GM18867 (cell line): Measurements from ENCODE around the gene RNF217.

Experiments
- ATAC-seq: cut with Tn5 transposase; IDR thresholded peaks from one replicate; pipeline ENCODE4 v1.9.1; 2021; ENCODE audit warnings: mild to moderate bottlenecking, moderate library complexity; ENCODE audit not compliant: unreplicated experiment

The RNF217 gene

DNA sequence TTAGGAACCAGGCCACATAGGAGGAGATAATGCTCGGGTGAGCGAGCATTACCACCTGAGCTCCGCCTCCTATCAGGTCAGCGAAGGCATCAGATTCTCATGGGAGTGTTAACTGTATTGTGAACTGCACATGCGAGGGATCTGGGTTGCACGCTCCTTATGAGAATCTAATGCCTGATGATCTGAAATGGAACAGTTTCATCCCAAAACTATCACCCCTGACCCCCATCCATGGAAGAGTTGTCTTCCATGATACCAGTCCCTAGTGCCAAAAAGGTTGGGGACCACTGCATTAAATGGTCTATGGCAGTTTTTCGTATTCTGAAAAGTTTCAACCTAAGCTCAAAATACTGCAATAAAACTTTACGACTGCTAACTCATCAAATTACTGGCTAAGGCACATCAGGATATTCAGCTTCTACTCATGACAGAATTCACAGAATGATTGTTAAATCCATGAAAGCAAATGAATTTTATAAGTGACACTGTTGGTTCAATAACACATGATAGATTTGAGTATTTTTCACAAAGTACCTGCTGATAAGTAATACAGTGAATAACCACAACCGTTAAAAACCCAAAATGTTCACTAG lies 25.9 kb downstream of the RNF217 start:
- no peak for ATAC-seq

DNA sequence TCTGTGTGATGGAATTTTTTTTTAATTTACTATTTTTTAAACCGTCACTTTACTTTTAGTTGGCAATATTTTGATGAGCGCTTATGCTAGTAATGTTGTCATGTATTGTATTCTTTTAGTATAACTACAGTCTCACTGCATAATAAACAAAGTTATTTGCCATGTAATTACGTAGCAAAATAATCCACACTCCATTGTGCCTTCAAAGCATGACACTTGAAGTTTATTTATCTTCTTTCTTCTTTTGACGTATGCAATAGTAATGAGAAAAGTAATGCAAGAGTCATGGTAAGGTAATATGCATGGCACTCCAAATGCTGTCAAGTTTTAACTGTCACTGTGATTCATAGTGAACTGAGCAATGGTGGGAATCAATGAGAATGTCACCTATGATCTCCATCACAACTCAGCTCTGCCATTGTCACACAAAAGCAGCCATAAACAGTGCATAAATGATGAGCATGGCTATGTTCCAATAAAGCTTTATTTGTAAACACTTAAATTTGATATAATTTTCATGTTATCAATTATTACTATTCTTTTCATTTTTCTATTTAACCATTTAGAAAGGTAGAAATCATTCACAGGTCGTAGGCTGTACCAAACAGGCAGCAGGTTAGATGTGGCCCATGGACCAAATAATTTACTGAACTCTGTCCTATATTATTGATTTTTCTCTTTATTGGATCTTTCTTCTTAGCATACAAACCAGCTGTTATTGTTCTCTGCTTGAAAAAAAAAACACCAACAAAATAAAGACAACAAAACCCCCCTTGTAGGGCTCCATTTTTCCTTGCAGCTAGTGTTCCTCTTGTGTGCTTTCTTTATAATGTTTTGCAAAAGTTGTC lies 27.1 kb downstream of the RNF217 start:
- ATAC-seq, result no peak

DNA sequence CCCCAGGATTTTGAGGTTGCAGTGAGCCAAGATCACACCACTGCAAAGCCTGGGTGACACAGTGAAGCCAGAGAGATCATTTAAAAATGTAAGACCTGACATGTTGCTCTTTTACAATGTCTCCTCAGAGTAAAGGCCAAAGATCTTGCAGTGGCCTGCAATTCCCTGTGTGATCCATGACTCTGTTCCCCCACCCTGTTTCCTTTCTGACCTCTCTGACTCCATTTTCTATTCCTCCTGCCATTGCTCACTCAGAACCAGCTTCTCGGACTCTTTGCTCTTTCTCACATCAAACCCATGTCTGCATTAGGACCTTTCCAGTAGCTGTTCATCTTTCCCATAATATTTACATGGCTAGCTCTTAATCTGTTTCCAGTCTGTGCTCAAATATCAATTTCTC lies 28.8 kb downstream of the RNF217 start:
- ATAC-seq, result no peak

- ATAC-seq, result no peak
Measured at GRCh38 chr6:124991764-124992295, 29.6 kb downstream of the RNF217 start.

- no peak for ATAC-seq
Measured at GRCh38 chr6:124993327-124993726, 31.1 kb downstream of the RNF217 start.

DNA sequence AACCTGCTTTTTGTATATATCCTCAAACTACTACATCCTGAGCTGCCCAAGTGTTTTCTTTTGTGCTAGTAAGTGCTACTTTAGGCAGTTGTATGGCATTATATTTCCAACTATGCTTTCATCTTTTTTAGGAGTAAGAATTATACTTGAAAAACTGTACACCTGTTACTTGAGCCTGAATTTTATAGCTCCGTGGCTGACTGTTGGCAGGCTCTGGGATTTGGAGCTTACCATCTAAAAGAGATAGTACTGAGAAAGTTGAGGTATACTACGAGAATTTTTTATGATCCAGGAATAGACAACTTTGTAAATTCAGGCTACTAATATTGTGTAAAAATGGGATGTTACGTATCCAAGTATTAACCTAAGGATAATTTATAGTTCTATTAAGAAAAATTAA lies 32.4 kb downstream of the RNF217 start:
- no peak for ATAC-seq

DNA sequence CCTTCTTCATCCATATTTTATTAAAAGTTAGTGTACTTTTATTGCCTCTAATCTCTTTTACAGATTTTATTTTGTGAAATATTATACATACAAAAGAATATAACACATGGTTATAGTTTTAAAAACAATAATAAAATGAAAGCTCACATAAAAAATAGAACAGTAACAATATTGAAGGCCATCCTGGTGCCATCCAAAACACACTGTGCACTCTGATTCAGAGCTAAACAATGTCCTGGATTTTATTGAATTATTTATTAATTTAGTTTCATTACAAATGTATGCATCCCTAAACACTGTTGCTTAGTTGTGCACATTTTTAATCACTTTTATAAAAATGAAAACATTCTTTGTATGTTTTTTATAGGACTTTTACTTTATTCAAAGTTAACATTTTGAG lies 32.9 kb downstream of the RNF217 start:
- ATAC-seq, result no peak

- no peak for ATAC-seq
Measured at GRCh38 chr6:124995645-124996325, 33.5 kb downstream of the RNF217 start.

DNA sequence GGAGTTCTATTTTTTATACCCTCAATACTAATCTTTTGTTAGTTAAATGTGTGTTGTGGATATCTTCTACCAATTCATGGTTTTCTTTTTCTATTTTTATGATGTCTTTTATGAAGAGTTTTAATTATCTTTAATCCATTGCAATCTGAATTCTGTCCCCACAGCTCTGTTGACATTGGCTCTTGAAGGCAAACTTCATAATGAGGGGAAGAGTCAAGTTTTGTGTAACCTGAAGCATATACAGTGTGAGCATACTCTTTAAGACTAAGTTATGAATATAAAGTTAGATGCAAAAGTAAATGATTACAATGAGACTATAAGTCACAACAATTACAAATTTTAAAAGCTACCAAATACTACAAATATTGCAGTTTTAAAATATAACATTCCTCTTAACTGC lies 34.2 kb downstream of the RNF217 start:
- ATAC-seq, result no peak

- ATAC-seq, result no peak
Measured at GRCh38 chr6:124997196-124997875, 35.1 kb downstream of the RNF217 start.

DNA sequence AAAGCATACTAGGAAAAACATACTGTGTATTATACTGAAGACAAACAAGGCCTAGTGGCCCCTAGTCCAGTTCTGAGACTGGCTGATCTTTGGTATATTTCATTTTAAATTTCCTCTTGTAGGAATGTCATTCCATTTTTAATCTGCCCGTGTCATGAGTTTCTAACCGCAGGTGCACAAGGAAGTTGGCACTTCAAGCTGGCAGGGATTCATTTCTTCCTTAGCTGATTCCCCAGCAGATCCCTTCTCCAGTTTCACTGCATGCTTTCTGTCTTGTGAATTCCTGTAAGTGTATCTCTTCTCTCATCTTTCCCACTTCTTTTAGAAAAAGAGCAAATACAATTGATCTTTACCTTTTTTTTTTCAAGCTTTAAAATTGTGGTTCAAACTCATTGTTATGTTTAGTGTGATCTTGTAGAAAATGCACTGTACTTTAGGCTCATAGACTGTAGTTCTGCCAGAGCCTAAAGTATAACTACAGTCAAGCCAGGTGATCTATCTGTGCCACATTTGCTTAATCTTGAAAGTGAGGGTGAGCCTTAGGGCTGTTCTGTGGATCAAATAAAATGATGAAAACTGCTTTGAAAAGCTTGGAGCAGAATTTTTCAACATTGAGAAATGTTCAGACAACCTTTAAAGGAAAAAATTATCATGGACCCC lies 37.0 kb downstream of the RNF217 start:
- no peak for ATAC-seq

- no peak for ATAC-seq
Measured at GRCh38 chr6:125001684-125002405, 39.6 kb downstream of the RNF217 start.

- no peak for ATAC-seq
Measured at GRCh38 chr6:125002406-125002741, 40.1 kb downstream of the RNF217 start.

DNA sequence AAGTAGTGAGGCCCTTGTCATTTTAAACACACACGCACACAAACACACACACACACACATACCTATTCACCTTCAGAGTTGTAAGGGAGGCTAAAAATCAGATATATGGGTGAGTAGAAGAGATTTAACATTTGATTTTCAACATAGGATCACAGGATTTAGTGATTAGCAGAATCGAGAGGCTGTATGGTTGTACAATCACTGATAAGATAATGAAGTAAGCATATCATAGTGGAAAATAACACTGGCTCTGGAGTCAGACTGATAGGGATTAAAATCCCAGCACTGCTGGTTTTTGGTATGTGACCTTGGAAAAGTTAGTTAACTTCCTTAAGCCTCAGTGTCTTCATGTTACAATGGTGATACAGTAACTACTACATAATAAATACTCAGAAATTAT lies 40.8 kb downstream of the RNF217 start:
- no peak for ATAC-seq

- ATAC-seq, result no peak
Measured at GRCh38 chr6:125004198-125004597, 42.0 kb downstream of the RNF217 start.

- no peak for ATAC-seq
Measured at GRCh38 chr6:125004797-125005595, 42.8 kb downstream of the RNF217 start.

DNA sequence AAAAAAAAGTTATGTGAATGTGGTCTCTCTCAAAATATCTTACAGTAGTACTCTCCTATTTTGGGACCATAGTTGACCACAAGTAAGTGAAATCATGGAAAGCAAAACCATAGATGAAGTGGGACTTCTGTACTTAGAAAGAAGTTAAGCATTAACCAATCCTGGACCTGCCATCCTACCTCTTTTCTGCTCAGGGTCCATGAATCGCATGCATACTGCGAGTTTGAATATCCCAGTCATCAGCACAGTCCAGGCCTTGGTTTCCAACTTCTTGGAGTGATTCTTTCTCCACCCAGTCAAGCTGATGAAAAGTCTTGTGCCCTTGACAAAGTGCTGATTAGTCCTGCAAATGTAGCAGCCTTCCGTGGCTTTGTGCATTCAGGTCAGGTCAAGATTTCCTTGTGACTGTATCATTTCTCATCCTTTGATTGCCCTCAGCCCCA lies 46.0 kb downstream of the RNF217 start:
- no peak for ATAC-seq

DNA sequence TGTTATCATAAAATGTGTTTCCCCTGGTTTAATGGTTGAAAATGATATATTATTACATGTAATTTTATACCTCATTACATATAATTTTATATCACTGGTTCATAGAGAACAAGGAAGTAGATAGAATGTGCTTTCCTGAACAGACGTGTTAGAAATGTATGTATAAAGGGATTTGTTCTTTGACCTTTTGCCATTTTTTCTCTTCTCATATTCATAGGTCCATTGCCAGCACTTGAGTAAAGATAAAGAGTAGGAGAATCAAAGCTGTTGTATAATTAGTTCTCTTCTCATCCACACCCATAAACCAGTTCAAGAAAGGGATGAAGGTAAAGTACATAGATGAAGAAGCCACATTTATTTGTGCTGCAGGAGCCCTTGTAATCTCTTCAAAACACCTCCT lies 46.7 kb downstream of the RNF217 start:
- ATAC-seq, result no peak

DNA sequence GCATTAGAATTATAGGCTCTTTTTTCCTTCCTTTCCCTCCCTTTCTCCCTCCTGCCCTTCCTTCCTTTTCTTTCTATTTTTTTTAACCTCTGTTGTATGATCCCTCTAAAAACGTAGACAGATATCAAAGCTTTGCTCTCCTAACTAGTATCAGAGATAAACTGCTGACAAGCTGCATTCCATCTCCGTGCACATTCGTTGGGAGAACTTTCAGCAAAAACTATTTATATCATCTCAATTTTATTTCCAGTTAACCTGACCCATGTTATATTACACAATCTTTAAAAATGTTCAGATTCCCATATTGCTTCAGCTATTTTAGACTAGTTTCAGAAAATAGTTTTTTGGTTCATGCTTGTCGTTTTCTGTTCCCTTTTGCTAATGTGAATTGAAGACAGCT lies 47.3 kb downstream of the RNF217 start:
- no peak for ATAC-seq
